GM11168 (cell line): ENCODE measurements around the gene FGGY.
"Not testable (repeated sequence)": the region's sequence is repeated elsewhere in the genome, so short reads cannot be mapped to it uniquely, and the experiment has no call there.

Source experiments
- in situ Hi-C: fragments of 300-500 bp; cut with MboI; formaldehyde crosslinking; loops from one replicate; pipeline ENCODE4 v1.12.0; 2022; ENCODE audit warnings: low sequenced_read_pairs; ENCODE audit not compliant: unreplicated experiment

Gene FGGY

DNA sequence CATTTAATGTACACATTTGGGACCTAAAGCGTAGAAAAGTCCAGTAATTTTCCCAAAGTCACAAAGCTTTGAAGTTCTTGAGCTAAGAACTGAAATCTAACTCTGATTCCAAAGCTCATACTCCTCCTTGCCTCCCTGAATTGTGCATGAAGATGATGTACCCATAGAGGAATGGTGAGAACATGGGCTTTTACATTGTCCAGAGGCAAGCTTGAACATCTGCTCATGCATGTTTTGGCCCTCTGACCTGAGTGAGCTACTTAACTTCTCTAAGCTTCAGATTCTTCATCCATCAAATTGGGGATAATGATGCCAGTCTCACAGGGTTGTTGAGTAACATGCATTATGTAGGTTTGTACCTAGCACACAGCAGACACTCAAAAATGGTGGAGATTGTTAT, 259.5 kb downstream of the FGGY start:
- in situ Hi-C loops = no loop called here

- in situ Hi-C loops = no loop called here
Observed at GRCh38 chr1:59556802-59557548, 260.1 kb downstream of the FGGY start.

- in situ Hi-C loops = no loop called here
Observed at GRCh38 chr1:59557549-59557885, 260.6 kb downstream of the FGGY start.

DNA sequence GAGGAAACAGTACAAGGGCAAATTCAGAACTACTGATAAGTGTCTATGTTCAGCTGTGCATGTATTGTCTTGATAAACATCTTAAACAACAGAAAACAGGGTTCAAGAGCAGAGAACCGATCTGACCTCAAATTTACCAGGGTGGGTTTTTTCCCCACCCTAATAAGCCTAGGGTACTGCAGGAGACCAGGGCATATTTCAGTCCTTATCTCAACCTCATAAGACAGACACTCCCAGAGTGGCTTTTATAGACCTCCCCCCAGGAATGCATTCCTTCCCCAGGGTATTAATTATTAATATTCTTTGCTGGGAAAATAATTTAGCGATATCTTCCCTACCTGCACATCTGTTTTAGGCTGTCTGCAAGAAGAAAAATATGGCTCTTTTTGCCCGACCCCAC, 261.7 kb downstream of the FGGY start:
- in situ Hi-C loops = not testable (repeated sequence)

DNA sequence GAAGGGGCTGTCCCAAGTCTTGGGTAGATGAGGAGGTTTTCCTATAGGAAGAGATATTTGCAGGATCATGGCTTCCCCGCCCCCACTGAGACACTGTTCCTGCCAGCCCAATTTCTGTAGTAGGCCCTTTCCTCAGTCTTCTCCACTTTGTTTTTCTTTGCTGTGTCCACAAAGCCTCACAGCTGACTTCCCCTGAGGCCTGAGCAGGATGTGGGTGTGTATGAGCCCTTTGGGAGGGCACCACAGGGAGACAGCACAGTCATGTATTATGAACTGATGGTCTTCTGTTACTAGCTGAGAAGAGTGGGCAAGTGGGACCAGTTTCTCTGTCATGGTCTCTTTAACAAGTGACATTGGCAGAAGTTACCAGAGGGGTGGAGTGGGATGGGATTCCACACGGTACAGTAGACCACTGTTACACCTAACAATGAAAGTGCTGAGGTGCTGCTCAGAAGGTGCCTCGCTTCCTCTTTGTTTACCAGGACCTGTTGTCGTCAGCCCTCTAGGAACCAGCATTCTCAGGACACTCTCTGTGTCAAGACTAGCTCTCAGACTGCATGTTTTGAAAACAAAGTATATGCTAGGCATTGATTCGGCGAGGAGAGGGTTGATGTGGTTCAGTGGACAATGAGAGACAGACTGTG, 264.0 kb downstream of the FGGY start:
- in situ Hi-C loops = no loop called here

- in situ Hi-C loops = no loop called here
Observed at GRCh38 chr1:59561796-59562195, 264.9 kb downstream of the FGGY start.

DNA sequence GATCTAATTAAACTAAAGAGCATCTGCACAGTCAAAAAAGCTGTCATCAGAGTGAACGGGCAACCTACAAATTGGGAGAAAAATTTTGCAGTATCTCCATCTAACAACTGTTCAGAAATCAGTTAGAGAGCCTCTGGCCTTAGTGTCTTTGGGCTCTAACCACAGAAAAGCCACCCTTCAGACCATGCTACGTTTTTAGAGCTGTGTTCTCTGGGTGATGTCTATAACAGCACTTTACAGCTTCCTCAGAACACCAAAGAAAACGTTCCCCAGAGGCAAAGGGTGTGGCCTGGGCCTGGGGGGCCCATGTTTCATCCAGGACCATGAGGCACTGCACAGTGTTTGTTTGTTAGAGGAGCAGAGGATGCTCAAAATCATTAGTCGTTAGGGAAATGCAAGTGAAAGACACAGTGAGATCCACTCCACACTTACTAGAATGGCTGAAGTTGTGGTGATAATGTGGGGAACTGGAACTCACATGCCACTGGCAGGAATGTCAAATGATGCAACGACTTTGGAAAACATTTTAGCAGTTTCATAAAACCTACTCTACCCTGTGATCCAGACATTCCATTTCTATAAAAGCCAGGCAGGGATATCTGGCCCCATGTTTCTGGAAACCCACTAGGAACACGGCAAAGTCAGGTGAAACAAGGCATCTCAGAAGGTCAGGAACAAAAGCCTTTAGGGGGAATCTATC, 267.4 kb downstream of the FGGY start:
- in situ Hi-C loops = no loop called here

DNA sequence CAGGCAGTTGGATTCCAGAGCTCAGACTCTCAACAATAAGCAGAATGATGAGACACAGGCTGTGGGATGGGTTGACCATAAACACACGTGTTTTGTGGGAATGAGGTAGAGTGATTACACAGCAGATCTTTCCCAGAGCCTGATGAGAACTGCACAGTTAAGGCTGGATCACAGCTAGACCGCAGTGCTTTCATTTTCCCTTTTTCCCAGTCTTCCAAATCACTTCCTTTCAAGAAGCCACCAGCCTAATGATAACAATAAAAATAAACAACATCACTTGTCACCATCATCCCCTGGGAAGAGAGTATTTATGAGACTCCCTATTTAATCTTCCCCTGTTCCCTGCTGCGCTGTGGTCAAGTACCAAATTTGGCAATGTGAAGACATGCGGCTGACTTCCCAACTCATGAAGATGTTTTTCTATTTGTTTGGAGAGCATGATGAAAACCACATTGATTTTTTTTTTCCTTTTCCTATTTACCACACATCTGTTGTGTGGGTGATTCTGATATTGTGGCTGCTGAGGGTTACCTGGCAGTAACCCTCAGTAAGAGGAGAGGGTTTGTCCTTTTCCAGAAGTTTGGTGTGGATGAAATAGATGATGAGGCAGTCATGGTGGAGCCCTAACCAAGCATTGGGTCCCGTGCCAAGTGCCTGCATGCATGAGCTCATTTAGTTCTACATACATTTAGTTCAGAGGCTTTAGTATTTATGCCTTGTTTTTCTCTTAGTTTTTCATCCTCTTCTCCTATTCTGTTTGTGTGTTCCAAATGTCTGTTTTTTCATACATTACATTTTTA, 268.9 kb downstream of the FGGY start:
- in situ Hi-C loops = no loop called here

- in situ Hi-C loops = no loop called here
Observed at GRCh38 chr1:59568158-59568935, 271.5 kb downstream of the FGGY start.

DNA sequence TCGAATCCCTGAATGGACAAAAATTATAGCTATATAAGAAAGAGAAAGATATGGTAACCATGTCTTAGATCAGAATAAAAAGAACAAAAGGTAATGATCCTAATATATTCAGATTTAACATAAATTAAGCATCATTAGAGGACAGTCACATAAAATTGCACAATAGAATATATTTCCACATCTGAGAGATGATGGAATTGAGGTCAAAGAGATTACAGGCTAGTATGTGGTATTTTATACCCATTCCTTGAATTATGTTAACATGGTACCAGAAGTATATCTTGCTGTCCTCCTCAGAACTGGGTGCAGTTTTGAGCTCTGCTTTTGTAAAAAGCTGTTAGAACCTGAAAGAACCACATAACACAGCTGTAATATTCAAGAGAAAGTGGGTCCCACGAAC, 272.3 kb downstream of the FGGY start:
- in situ Hi-C loops = no loop called here

DNA sequence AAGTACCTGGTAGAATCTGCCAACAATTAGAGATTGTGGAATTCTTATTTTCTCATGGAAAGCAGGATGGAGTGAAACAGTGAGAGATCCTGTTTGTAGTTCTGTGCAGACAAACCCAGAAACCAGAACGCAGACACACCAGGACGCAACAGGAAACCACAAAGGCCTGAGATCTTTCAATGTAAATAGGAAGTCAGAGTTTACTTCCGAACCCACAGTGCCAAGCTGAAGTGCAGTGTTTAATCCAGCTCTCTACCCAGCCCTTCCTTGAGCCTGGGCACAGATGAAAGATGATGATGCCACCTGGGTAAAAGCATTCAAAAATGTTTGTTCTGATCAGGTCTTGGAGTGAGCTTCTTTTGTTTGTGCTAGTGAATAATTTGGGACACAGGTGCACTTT, 273.6 kb downstream of the FGGY start:
- in situ Hi-C loops = no loop called here

DNA sequence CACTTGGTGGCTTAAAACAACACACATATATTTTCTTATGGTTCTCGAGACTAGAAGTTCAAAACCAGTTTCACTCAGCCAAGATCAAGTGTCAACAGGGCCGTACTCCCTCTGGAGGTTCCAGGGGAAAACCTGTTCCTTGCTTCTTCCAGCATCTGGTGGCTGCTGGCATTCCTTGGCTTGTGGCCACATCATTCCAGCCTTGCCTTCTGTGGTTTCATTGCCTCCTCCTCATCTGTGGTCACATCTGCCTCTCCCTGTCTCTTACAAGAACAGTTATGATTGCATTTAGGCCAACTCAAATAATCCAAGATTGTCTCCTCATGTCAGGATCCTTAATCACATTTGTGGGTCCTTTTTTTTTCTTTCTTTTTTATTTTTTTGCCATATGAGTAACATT, 277.2 kb downstream of the FGGY start:
- in situ Hi-C loops = no loop called here

DNA sequence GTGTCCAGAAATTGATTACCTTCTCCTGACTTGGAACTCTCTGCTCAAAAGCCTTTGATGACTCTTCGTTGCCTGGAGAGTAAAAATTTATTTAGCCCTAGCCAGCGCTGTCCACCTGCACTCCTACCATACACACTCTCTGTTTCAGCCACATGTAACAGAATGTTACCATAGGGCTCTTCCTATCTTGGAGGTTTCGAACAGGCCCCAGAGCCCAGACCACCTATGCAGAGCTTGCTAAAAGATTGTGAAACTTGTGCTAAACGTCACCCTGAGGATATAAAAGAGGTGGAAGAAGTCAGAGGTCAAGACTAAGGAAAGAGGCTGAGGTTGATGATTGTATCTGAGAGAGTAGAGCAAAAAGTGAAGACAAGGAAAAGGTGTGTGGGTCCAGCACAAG, 280.9 kb downstream of the FGGY start:
- in situ Hi-C loops = no loop called here

DNA sequence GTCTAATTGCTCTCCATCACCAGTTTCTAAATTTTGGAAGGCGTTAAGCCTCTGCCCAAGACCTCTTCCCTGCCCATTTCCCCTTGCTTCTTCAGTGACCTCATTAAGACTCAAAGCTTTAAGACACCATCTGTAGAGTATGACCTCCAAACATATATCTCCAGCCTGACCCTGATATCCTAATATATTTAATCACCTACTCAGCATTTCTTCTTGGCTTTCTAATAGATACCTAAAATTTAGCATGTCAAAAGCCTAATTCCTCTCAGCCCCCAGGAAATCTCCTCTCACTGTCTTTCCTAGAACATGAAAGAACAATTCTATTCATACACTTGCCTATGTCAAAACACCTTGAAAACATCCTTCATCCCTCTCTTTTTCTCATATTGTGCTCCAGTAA, 282.3 kb downstream of the FGGY start:
- in situ Hi-C loops = no loop called here

GRCh38 chr1:59580257-59580656, 283.4 kb downstream of the FGGY start:
- in situ Hi-C loops = no loop called here

- in situ Hi-C loops = not testable (repeated sequence)
Observed at GRCh38 chr1:59592410-59592809, 295.5 kb downstream of the FGGY start.

DNA sequence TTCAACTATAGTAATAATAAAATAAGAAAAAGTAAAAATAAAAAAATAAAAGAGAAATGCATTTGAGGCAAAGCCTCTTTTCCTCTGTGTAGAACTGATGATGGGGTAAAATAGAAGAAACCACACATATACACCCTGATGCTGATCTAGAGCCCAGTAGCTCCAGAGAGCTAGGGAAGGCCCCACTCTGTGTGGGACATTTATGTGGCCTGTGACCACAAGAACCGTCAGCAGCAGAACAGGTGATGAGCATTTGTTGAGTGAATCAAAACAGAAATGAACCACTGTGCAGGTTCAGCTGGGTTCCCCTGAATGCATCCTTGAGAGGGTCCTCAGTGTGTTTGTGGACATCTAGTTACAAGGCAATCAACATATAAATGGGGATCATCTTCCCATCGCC, 296.0 kb downstream of the FGGY start:
- in situ Hi-C loops = no loop called here

- in situ Hi-C loops = no loop called here
Observed at GRCh38 chr1:59593798-59594790, 297.2 kb downstream of the FGGY start.

DNA sequence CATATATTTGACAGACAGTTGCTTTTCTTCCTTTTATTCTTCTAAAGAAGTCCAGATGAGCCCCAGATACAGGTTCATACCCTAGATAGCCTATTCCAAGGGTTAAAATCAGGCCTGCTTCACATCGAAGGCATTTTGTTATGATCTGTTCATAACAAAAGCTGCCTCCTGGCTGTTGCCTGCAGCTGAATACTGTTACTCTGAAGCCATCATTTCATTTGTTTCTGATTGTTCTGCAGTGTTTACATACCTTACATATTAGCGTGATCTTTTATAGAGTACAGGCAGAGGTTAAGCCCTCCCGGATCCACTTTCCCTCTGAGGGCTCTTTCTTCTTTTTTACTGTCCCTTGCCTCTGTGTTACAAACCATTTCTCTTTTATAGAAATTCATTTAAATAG, 298.9 kb downstream of the FGGY start:
- in situ Hi-C loops = no loop called here
